Peyer's patch (tissue), 4 donors: ENCODE measurements around the gene INAFM2. TPM values are rescaled to one million over a fixed set of nuclear protein-coding genes. Genes with fewer than 3 reads are reported as not detected.

Source experiments
- DNase-seq, 3 donors: peaks; one replicate each; pipeline ENCODE4 v3.0.0-alpha.2; 2017 to 2019
- H3K27ac ChIP-seq, 4 donors: fragments of 200-600 bp; sonication (generic); one replicate each; pipeline ENCODE4 v1.5.1; 2016 to 2019
- H3K27me3 ChIP-seq, 2 donors: fragments of 200-600 bp; sonication (generic); one replicate each; pipeline ENCODE4 v1.5.1; 2019
- H3K36me3 ChIP-seq, 3 donors: fragments of 200-600 bp; sonication (generic); one replicate each; pipeline ENCODE4 v1.5.1; 2016 to 2019
- H3K4me1 ChIP-seq, 4 donors: fragments of 200-600 bp; sonication (generic); one replicate each; pipeline ENCODE4 v1.5.1; 2016 to 2019
- H3K4me3 ChIP-seq, 4 donors: fragments of 200-600 bp; sonication (generic); 1 replicate in 3 of 4; 2 replicates in 1 of 4; pipeline ENCODE4 v1.5.1; 2016 to 2019; ENCODE audit warnings: mild to moderate bottlenecking in 1 of 4
- H3K9me3 ChIP-seq, 4 donors: fragments of 200-600 bp; sonication (generic); one replicate each; pipeline ENCODE4 v1.5.1; 2016 to 2019; ENCODE audit warnings: mild to moderate bottlenecking in 1 of 4
- CTCF ChIP-seq, 6 experiments: fragments of 450-650 bp in 4 of 6; fragments of 200-600 bp in 2 of 6; sonication (generic) in 1 of 6; IDR thresholded peaks; one replicate each; pipeline ENCODE4 v1.5.1; 2017 to 2019; ENCODE audit warnings: antibody characterized with exemption in 6 of 6, mild to moderate bottlenecking in 3 of 6, moderate library complexity in 1 of 6
- POLR2A ChIP-seq, 2 donors: fragments of 450-650 bp; IDR thresholded peaks; one replicate each; pipeline ENCODE4 v1.5.1; 2017; ENCODE audit warnings: antibody characterized with exemption in 2 of 2, mild to moderate bottlenecking in 2 of 2, moderate library complexity in 2 of 2
- total RNA-seq, 4 donors: library from RNA; depleted of rRNA; stranded (reverse); fragments of >200 nt; gene quantifications; one replicate each; pipeline ENCODE4 v1.1.0, GENCODE V29; 2016

Gene INAFM2
- total RNA-seq, 4 donors from 2014 or later, result 6.2 to 10.7 (median 8.9) TPM

GRCh38 chr15:40320409-40320808 lies 3.1 kb upstream of the INAFM2 start:
- no peaks in the 10 kb centered on the region for H3K36me3 ChIP-seq
- H3K4me3 ChIP-seq, result no peak overlapping the region
- H3K4me1 ChIP-seq, result peaks cover 0 to 19% (median 6%) of the 10 kb centered on the region in 4 donors
- no peaks in the 10 kb centered on the region for H3K27me3 ChIP-seq
- DNase-seq, result no peak
- no peak for TF ChIP-seq CTCF (IDR thresholded peaks at IDR 0.05)
- TF ChIP-seq POLR2A (IDR thresholded peaks at IDR 0.05), result no peak
- no peak overlapping the region for H3K27ac ChIP-seq
- H3K9me3 ChIP-seq, result no peaks in the 10 kb centered on the region

GRCh38 chr15:40320931-40321371 lies 2.5 kb upstream of the INAFM2 start:
- Histone ChIP-seq H3K27ac (no peak overlapping the region), H3K4me3 (no peak overlapping the region), H3K9me3 (no peaks in the 10 kb centered on the region), H3K36me3 (no peaks in the 10 kb centered on the region), H3K4me1 (peaks cover 0 to 24% (median 6%) of the 10 kb centered on the region in 4 donors), H3K27me3 (no peaks in the 10 kb centered on the region)
- TF ChIP-seq POLR2A (IDR thresholded peaks at IDR 0.05), result no peak
- TF ChIP-seq CTCF (IDR thresholded peaks at IDR 0.05), result peak; percentile 72 to 95 (median 90)
- peak in 2 of 3 donors; percentile 64 to 83 for DNase-seq

- no peak for DNase-seq
- peak overlapping the region; percentile 29 to 93 (median 84) for H3K4me3 ChIP-seq
- no peaks in the 10 kb centered on the region for H3K36me3 ChIP-seq
- peak overlapping the region; percentile 49 to 76 (median 74) for H3K27ac ChIP-seq
- H3K27me3 ChIP-seq, result no peaks in the 10 kb centered on the region
- peaks cover 0 to 29% (median 6%) of the 10 kb centered on the region in 4 donors for H3K4me1 ChIP-seq
- no peaks in the 10 kb centered on the region for H3K9me3 ChIP-seq
- TF ChIP-seq CTCF (IDR thresholded peaks at IDR 0.05) (no peak), POLR2A (IDR thresholded peaks at IDR 0.05) (no peak)
These were observed 807 bp upstream of the INAFM2 start for GRCh38 chr15:40322531-40323238.

GRCh38 chr15:40323953-40324937 lies 753 bp downstream of the INAFM2 start:
- TF ChIP-seq POLR2A (IDR thresholded peaks at IDR 0.05) (no peak), CTCF (IDR thresholded peaks at IDR 0.05) (no peak)
- no peaks in the 10 kb centered on the region for H3K27me3 ChIP-seq
- DNase-seq, result peak in 1 of 3 donors; percentile 31
- peaks cover 0 to 29% (median 6%) of the 10 kb centered on the region in 4 donors for H3K4me1 ChIP-seq
- H3K27ac ChIP-seq, result peak overlapping the region; percentile 40 to 76 (median 74)
- peak overlapping the region; percentile 74 to 93 (median 84) for H3K4me3 ChIP-seq
- H3K9me3 ChIP-seq, result no peaks in the 10 kb centered on the region
- H3K36me3 ChIP-seq, result no peaks in the 10 kb centered on the region

GRCh38 chr15:40325188-40325587 lies 1.7 kb downstream of the INAFM2 start:
- peaks cover 0 to 29% (median 6%) of the 10 kb centered on the region in 4 donors for H3K4me1 ChIP-seq
- H3K27me3 ChIP-seq, result no peaks in the 10 kb centered on the region
- no peak for DNase-seq
- H3K9me3 ChIP-seq, result no peaks in the 10 kb centered on the region
- peak overlapping the region in 1 of 4 donors; percentile 76 for H3K27ac ChIP-seq
- peak overlapping the region in 3 of 4 donors; percentile 79 to 93 (median 90) for H3K4me3 ChIP-seq
- TF ChIP-seq CTCF (IDR thresholded peaks at IDR 0.05), result no peak
- no peaks in the 10 kb centered on the region for H3K36me3 ChIP-seq
